Colonic mucosa (tissue), 4 donors: ENCODE results near the gene RPL38. TPM values are rescaled to one million over a fixed set of nuclear protein-coding genes. Genes with fewer than 3 reads are reported as not detected.

Experiments
- DNase-seq: peaks from one replicate; pipeline ENCODE4 v3.0.0-alpha.2; 2020
- H3K27ac ChIP-seq: fragments of 200-600 bp; one replicate; pipeline ENCODE4 v1.8.0; 2021
- H3K27me3 ChIP-seq: fragments of 200-600 bp; one replicate; pipeline ENCODE4 v1.8.0; 2021
- H3K36me3 ChIP-seq: fragments of 200-600 bp; one replicate; pipeline ENCODE4 v1.8.0; 2021
- H3K4me1 ChIP-seq: fragments of 200-600 bp; one replicate; pipeline ENCODE4 v1.8.0; 2021; ENCODE audit warnings: mild to moderate bottlenecking
- H3K4me3 ChIP-seq: fragments of 200-600 bp; one replicate; pipeline ENCODE4 v1.8.0; 2021
- H3K9ac ChIP-seq, 2 donors: one replicate each; pipeline ENCODE4 v1.7.0; 2013; ENCODE audit warnings: control low read depth in 2 of 2, low read depth in 2 of 2, low read length in 2 of 2
- H3K9me3 ChIP-seq: fragments of 200-600 bp; one replicate; pipeline ENCODE4 v1.8.0; 2021
- intact Hi-C: fragments of 100-400 bp; cut with DNase I; formaldehyde crosslinking; loops from one replicate; pipeline ENCODE4 v1.14.1; 2022
- total RNA-seq, 2 donors: library from RNA; stranded (reverse); fragmentation: NEBNext Ultra II Directional in 1 of 2; extraction: Animal tissue kit (Norgen Biotek cat#: 25700) in 1 of 2; gene quantifications; one replicate each; pipeline ENCODE4 v1.2.1, GENCODE V29; 2021
- TF ChIP-seq, protein P1 (sequence below): fragments of 200-600 bp; IDR thresholded peaks from one replicate; pipeline ENCODE4 v1.8.0; 2022; ENCODE audit warnings: antibody characterized with exemption, mild to moderate bottlenecking
- donor health status: healthy.
- donor health status: DM: no; HTN: no; CAD: no.
- donor health status: DM: no; HTN: no; CAD: no.

Gene RPL38
- total RNA-seq, 2 donors from 2014 or later = 723 to 795 TPM

DNA sequence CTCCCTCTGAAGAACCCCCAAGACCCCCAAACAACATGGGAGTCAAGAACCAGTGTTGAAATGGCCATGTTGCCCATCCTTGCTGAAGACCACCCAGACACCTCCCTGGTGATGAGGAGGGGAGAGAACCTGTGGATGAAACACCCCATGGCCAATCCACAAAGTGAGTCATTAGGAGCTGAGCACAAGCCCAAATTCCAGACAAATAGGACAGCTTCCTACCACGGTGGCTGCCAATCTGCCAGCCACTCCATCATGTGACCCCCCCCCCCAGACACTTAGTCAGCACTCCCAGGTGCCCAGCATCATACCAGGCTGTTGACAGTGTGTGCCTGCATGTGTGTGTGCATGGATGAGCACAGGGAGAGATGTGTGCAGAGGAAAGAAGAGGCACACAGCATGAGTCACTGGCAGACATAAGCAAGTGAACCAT is 26.4 kb upstream of the RPL38 start:
- Histone ChIP-seq H3K27ac (no peak overlapping the region), H3K9me3 (no peaks in the 10 kb centered on the region), H3K4me1 (no peaks in the 10 kb centered on the region), H3K4me3 (no peak overlapping the region), H3K27me3 (peaks cover 4% of the 10 kb centered on the region), H3K9ac (no peak overlapping the region), H3K36me3 (no peaks in the 10 kb centered on the region)
- no peak for DNase-seq
- intact Hi-C loops = loop anchor here (2.0 to 5.0 kb wide), 2 partner anchors 86 to 750 kb away; no protein-coding TSS in a partner anchor
- TF ChIP-seq, protein P1, sequence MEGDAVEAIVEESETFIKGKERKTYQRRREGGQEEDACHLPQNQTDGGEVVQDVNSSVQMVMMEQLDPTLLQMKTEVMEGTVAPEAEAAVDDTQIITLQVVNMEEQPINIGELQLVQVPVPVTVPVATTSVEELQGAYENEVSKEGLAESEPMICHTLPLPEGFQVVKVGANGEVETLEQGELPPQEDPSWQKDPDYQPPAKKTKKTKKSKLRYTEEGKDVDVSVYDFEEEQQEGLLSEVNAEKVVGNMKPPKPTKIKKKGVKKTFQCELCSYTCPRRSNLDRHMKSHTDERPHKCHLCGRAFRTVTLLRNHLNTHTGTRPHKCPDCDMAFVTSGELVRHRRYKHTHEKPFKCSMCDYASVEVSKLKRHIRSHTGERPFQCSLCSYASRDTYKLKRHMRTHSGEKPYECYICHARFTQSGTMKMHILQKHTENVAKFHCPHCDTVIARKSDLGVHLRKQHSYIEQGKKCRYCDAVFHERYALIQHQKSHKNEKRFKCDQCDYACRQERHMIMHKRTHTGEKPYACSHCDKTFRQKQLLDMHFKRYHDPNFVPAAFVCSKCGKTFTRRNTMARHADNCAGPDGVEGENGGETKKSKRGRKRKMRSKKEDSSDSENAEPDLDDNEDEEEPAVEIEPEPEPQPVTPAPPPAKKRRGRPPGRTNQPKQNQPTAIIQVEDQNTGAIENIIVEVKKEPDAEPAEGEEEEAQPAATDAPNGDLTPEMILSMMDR = no peak

GRCh38 chr17:74179576-74179975 is 23.9 kb upstream of the RPL38 start:
- intact Hi-C loops = loop anchor here (5.0 kb wide), 1 partner anchor 752 kb away; no protein-coding TSS in a partner anchor
- Histone ChIP-seq H3K9me3 (no peaks in the 10 kb centered on the region), H3K4me1 (no peaks in the 10 kb centered on the region), H3K36me3 (no peaks in the 10 kb centered on the region), H3K4me3 (no peak overlapping the region), H3K27ac (no peak overlapping the region), H3K9ac (no peak overlapping the region), H3K27me3 (peaks cover 4% of the 10 kb centered on the region)
- no peak for DNase-seq
- TF ChIP-seq, protein P1 = no peak

DNA sequence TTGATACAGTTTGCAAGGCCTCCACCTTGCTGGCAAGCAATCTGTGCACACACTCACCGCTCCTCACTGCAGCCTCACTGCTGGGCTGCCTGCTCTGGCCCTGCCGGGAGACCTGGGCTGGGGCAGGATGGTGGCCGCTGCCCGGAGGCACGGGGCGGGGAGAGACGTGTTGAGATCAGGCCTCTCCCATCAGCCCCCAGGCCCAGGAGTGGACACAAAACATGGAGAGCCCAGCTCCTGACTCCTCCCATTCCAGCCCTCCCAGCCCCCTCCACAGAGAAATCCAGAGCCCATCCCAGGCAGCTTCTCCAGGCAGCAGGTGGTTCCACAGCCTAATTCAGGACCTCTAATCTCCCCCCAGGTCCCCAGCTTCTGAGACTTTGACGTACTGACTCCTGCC is 23.1 kb upstream of the RPL38 start:
- Histone ChIP-seq H3K4me3 (no peak overlapping the region), H3K27ac (no peak overlapping the region), H3K9me3 (no peaks in the 10 kb centered on the region), H3K27me3 (peaks cover 3% of the 10 kb centered on the region), H3K4me1 (no peaks in the 10 kb centered on the region), H3K9ac (no peak overlapping the region), H3K36me3 (no peaks in the 10 kb centered on the region)
- DNase-seq = no peak
- intact Hi-C loops = no loop called here
- TF ChIP-seq, protein P1 = no peak

- Histone ChIP-seq H3K4me1 (no peaks in the 10 kb centered on the region), H3K9me3 (no peaks in the 10 kb centered on the region), H3K9ac (no peak overlapping the region), H3K36me3 (no peaks in the 10 kb centered on the region), H3K27me3 (no peaks in the 10 kb centered on the region), H3K4me3 (no peak overlapping the region), H3K27ac (no peak overlapping the region)
- intact Hi-C loops = no loop called here
- no peak for DNase-seq
- TF ChIP-seq, protein P1 = no peak
Measured at GRCh38 chr17:74181341-74181740, 22.1 kb upstream of the RPL38 start.

GRCh38 chr17:74182041-74182723 is 21.3 kb upstream of the RPL38 start:
- Histone ChIP-seq H3K27me3 (no peaks in the 10 kb centered on the region), H3K4me1 (no peaks in the 10 kb centered on the region), H3K27ac (no peak overlapping the region), H3K9me3 (no peaks in the 10 kb centered on the region), H3K9ac (no peak overlapping the region), H3K36me3 (no peaks in the 10 kb centered on the region), H3K4me3 (no peak overlapping the region)
- TF ChIP-seq, protein P1 = no peak
- no peak for DNase-seq
- intact Hi-C loops = no loop called here
